ENCODE data around the gene NFKBIZ.

GRCh38 chr3:101825904-101826445, 23.3 kb upstream of the NFKBIZ start:
- TF ChIP-seq, protein P1, sequence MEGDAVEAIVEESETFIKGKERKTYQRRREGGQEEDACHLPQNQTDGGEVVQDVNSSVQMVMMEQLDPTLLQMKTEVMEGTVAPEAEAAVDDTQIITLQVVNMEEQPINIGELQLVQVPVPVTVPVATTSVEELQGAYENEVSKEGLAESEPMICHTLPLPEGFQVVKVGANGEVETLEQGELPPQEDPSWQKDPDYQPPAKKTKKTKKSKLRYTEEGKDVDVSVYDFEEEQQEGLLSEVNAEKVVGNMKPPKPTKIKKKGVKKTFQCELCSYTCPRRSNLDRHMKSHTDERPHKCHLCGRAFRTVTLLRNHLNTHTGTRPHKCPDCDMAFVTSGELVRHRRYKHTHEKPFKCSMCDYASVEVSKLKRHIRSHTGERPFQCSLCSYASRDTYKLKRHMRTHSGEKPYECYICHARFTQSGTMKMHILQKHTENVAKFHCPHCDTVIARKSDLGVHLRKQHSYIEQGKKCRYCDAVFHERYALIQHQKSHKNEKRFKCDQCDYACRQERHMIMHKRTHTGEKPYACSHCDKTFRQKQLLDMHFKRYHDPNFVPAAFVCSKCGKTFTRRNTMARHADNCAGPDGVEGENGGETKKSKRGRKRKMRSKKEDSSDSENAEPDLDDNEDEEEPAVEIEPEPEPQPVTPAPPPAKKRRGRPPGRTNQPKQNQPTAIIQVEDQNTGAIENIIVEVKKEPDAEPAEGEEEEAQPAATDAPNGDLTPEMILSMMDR (IDR thresholded peaks at IDR 0.05): no peak
- TF ChIP-seq POLR2A (IDR thresholded peaks at IDR 0.05): no peak
